GM11168 (cell line): ENCODE results near the gene TEX35.

Source experiments
- in situ Hi-C: fragments of 300-500 bp; cut with MboI; formaldehyde crosslinking; loops from one replicate; pipeline ENCODE4 v1.12.0; 2022; ENCODE audit warnings: low sequenced_read_pairs; ENCODE audit not compliant: unreplicated experiment

TEX35 gene

DNA sequence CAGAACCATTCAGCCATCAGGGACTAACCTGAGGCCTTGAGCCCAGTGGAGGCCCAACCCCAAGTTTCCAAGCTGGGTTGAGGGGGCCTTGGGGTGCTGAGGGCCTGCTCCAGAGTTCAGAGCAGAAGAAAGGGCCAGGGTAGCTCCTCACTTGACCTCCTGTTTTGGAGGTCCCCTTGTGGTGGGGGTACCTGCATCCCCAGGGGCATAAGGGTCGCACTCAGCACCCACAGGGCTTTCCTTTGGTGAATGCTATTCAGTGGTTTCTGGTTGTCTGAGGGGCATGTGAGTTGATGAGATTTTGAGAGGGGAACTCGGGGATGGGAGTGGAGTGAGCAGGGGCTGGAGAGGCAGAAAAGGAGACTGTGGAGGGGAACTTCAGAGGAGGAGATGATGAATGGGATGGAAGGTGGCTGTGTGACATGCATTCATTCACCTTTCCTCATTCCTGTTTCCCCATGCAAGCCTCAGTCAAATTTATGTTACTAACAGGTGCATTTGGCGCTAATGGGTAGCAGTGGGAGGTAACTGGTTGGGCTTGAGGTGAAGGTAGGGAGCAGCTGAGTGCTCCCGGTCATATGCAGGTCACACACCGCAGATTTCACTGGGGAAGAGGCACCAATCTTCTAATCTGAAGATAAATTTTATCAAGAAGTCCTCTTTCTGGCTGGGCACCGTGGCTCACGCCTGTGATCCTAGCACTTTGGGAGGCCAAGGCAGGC, 50.4 kb downstream of the TEX35 start:
- in situ Hi-C loops: no loop called here

DNA sequence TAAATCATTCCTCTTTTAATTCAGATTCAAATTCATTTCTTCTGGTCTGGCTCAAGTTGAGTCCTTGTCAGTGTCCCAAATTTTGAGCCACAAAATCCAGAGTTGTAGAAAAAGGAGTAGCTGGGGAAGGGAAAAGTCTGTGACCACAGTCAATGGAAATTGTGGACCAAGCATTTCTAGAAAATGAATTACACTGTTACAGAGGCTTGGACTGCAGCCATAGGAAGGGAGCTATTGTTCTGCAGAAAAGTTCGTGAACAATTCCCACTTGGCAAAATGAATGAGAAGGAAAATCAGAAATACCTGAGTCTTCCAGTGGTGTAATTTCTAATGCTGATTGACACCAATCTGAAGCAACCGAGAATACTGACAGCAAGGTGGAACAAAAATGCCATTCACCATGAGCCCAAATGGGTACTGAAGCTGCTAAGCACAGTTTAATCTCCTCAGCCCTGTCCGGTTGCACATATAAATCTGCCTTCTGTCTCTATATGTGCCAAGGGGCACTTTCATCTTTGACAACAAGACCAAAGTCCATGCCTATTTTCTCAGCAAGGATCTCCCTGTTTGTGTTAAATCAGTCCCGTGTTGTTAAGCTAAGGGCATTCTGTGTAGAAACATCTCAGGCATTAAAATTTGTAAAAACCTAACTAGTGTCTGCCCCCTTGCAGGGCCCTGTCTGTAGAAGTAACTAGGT, 51.3 kb downstream of the TEX35 start:
- in situ Hi-C loops: no loop called here

DNA sequence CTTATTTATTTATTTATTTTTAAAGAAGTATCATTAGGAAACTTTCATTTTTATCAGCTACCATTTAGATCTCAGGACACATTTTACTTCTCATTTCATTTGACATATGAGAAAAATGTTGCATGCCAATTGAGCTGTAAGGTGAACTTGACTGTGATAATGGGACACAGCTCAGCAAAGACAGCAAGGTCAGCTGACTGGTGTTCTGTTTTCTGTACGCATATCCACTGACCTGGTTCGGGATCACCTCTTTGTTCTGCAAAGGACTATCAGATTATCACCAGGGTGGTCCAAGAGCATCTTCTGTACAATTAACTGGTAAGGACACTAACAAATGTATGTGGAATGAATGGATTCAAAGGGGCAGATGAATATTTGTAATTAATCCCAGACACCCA, 51.9 kb downstream of the TEX35 start:
- in situ Hi-C loops: no loop called here

DNA sequence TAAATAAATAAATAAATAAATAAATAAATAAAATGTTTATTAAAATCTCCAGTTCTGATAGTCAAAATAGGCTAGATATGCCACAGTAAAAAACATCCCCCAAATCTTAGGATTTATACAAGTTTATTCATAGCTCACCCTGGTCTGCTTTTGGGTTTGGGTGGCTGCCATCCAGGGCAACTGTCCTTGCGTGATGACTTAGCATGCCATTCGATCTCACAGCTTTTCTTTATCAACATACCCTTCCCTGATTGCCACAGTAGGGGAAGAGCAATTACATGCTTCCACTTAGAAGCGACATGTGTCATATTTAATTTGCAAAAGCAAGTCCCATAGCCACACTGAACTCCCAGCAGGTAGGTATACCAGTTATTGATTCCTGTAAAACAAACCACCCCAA, 52.7 kb downstream of the TEX35 start:
- in situ Hi-C loops: no loop called here

DNA sequence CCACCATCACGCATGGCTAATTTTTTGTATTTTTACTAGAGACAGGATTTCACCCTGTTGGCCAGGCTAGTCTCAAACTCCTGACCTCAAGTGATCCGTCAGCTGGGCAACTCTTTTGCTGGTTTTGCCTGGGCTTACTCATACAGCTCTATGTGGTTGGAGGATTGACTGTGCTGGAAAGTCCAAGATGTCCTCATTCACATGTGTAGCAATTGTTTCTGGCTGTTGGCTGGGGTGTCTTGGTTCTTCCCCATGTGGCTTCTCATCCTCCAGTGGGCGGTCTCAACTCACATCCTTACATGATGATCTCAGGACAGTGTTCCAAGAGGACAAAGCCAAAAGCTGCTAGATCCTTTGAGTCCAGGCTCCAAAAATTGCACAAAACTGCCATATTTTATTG, 53.3 kb downstream of the TEX35 start:
- in situ Hi-C loops: no loop called here

DNA sequence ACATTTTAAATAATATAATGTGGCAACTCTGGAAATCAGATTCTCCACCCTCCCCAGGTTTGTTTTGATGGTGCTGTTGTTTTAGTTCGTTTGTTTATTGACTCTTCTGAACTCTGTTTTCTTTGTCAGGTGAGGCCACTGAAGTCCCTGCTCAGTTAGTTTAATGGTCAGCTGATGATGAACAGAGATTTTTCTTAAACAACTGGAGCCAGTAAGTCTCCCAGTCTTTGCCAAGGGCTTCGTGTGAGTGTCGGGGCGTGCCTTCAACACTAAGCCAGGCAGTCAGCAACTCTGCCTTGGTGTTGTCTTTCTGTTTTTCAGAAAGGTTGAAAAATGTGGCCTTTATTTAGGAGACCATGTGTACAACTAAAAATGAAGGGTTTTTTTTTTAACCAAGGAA, 58.9 kb downstream of the TEX35 start:
- in situ Hi-C loops: no loop called here
